GM23338 (cell line): ENCODE measurements around the gene GALNT7.

Experiments
- CREB1 ChIP-seq: fragments of 250-450 bp; sonication (Bioruptor Pico); IDR thresholded peaks from 2 replicates; pipeline ENCODE4 v1.5.0; 2020; ENCODE audit warnings: low read depth, mild to moderate bottlenecking, moderate library complexity
- CTCF ChIP-seq, 2 experiments: fragments of 200-600 bp in 1 of 2; sonication (generic) in 1 of 2; conservative IDR thresholded peaks; 2 replicates each; pipeline versions ENCODE4 v1.5.1 to v1.6.1; 2016 to 2017; ENCODE audit warnings: antibody characterized with exemption in 2 of 2, low read depth in 2 of 2, mild to moderate bottlenecking in 2 of 2, moderate library complexity in 1 of 2
- EZH2 ChIP-seq: fragments of 200-600 bp; sonication (generic); IDR thresholded peaks from one replicate; pipeline ENCODE4 v1.8.0; 2017; ENCODE audit warnings: antibody characterized with exemption, mild to moderate bottlenecking, low read depth; ENCODE audit not compliant: unreplicated experiment
- EZH2phosphoT487 ChIP-seq: fragments of 200-600 bp; sonication (generic); IDR thresholded peaks from one replicate; pipeline ENCODE4 v1.8.1; 2018; ENCODE audit warnings: antibody characterized with exemption; ENCODE audit not compliant: unreplicated experiment
- POLR2AphosphoS5 ChIP-seq: IDR thresholded peaks from 2 replicates; pipeline ENCODE4 v1.6.1; 2016; ENCODE audit warnings: antibody characterized with exemption, low read depth
- REST ChIP-seq: IDR thresholded peaks from one replicate; pipeline ENCODE4 v1.6.1; 2018; ENCODE audit warnings: antibody characterized with exemption; ENCODE audit not compliant: unreplicated experiment
- ZNF331 ChIP-seq: fragments of 250-450 bp; sonication (Bioruptor Pico); IDR thresholded peaks from 2 replicates; pipeline ENCODE4 v1.5.0; 2020; ENCODE audit warnings: low read depth, mild to moderate bottlenecking, moderate library complexity

GRCh38 chr4:173134426-173134825 lies 34.2 kb upstream of the GALNT7 start:
- TF ChIP-seq CTCF (conservative IDR thresholded peaks at IDR 0.05; ENCODE audit: low read depth in 2 of 2) (no peak), EZH2 (no peak), REST (no peak), POLR2AphosphoS5 (no peak), ZNF331 (no peak), EZH2phosphoT487 (no peak), CREB1 (CRISPR knock-in tag) (no peak)
